ENCODE measurements around the gene PPP6R2. TPM values are rescaled to one million over a fixed set of nuclear protein-coding genes. Genes with fewer than 3 reads are reported as not detected.
A peak's percentile ranks its signal among the peaks of the same experiment; 100 is the strongest.

The PPP6R2 gene
- total and polyA plus RNA-seq, 2 of the 4 experiments (the other 2 are of a cell fraction), result 49.2 to 51.6 TPM

DNA sequence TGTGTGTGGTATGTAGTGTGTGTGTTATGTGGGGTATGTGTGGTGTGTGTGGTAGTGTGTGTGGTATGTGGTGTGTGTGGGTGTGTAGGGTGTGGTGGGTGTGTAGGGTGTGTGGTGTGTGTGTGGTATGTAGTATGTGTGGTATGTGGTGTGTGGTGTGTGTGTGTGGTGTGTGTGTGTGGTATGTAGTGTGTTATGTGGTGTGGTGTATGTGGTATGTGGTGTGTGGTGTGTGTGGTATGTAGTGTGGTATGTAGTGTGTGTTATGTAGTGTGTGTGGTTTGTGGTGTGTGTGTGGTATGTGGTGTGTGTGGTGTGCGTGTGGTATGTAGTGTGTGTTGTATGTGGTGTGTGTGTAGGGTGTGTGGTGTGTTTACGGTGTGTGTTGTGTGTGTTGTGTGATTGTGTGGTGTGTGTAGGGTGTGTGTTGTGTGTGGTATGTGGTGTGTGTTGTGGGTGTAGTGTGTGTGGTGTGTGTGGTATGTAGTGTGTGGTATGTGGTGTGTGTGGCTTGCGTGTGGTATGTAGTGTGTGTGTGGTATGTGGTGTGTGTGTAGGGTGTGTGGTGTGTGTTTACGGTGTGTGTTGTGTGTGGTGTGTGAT lies 4.2 kb upstream of the PPP6R2 start:
- H3K4me3 ChIP-seq (ENCODE audit: insufficient read depth, low read depth, low read length), result no peak overlapping the region
- H3K36me3 ChIP-seq (ENCODE audit: control insufficient read depth, insufficient read depth, low read length), result no peaks in the 10 kb centered on the region
- H2BK20ac ChIP-seq (ENCODE audit: low read depth, low read length), result no peak overlapping the region
- dilution Hi-C loops (cut with HindIII; ENCODE audit: low sequenced_read_pairs, unreplicated experiment) (no loop called here), in situ Hi-C loops (cut with MboI; ENCODE audit: low sequenced_read_pairs) (no loop called here), intact Hi-C loops (cut with micrococcal nuclease) (no loop called here)
- peak overlapping the region; percentile 87 for H3K23ac ChIP-seq (ENCODE audit: low read depth, low read length)
- no peaks in the 10 kb centered on the region for H3K9me3 ChIP-seq (ENCODE audit: control insufficient read depth, insufficient read depth, low read length)
- no peaks in the 10 kb centered on the region for H3K27me3 ChIP-seq (ENCODE audit: control insufficient read depth, insufficient read depth, low read length)
- H4K8ac ChIP-seq (ENCODE audit: low read depth in 2 of 2, low read length in 2 of 2), result no peak overlapping the region
- H3K4me1 ChIP-seq (ENCODE audit: control insufficient read depth, insufficient read depth, low read length), result peaks cover 2% of the 10 kb centered on the region; the same call in 1 of the 2 replicates
- no peak overlapping the region for H3K9ac ChIP-seq (ENCODE audit: low read depth, low read length)
- no peak overlapping the region for H3K56ac ChIP-seq (ENCODE audit: extremely low read depth, insufficient read depth, low read length)
- H3K18ac ChIP-seq (ENCODE audit: low read depth, low read length), result no peak overlapping the region
- no peak overlapping the region for H3K4me2 ChIP-seq (ENCODE audit: low read depth, low read length)
- H2AK5ac ChIP-seq (ENCODE audit: low read depth, low read length), result peak overlapping the region; percentile 87
- H2AFZ ChIP-seq (replicated peaks; ENCODE audit: low read length, poor library complexity), result peak overlapping the region; percentile 43
- peaks cover 34% of the 10 kb centered on the region for H3K9me1 ChIP-seq (ENCODE audit: insufficient read depth, low read length)
- H2BK15ac ChIP-seq (ENCODE audit: low read depth, low read length), result no peak overlapping the region
- peak overlapping the region; percentile 76 for H3K14ac ChIP-seq (replicated peaks; ENCODE audit: low read depth, low read length)
- CTCF ChIA-PET, result no interaction called here
- H4K5ac ChIP-seq (ENCODE audit: low read depth, low read length), result no peak overlapping the region
- H3K4ac ChIP-seq (ENCODE audit: low read depth, low read length), result peak overlapping the region; percentile 16; the same call in 1 of the 2 replicates
- 100% methylated on average over 2 to 4 of the region's 4 CpGs for WGBS, 2 experiments (ENCODE audit: extremely low coverage in 2 of 2, insufficient read length in 1 of 2)
- H3K79me1 ChIP-seq (ENCODE audit: low read depth in 1 of 2, low read length in 2 of 2), result peaks cover 14 to 37% of the 10 kb centered on the region in 2 experiments
- H2BK120ac ChIP-seq (ENCODE audit: low read depth, low read length), result no peak overlapping the region; the same call in 1 of the 2 replicates
- no peak overlapping the region for H2AK9ac ChIP-seq (replicated peaks; ENCODE audit: low read depth, low read length, poor library complexity)
- H2BK5ac ChIP-seq (ENCODE audit: low read depth, low read length, poor library complexity, severe bottlenecking), result peak overlapping the region; percentile 94
- H4K91ac ChIP-seq (ENCODE audit: insufficient read depth, low read depth, low read length), result no peak overlapping the region
- peaks cover 5% of the 10 kb centered on the region; the same call in 1 of the 2 replicates for H4K20me1 ChIP-seq (ENCODE audit: insufficient read depth, low read length)
- H3K27ac ChIP-seq (ENCODE audit: insufficient read depth, low read length), result no peak overlapping the region
- no TSS peak for BruUV-seq (replicated peaks)
- DNase-seq (no peak), ATAC-seq (ENCODE audit: low read depth) (no peak)
- POLR2A ChIA-PET (ENCODE audit: unreplicated experiment), result no interaction called here
- no peak for TF ChIP-seq MAFK (IDR thresholded peaks at IDR 0.05; ENCODE audit: low read depth, low read length)
- no peak for TF ChIP-seq POLR2A (IDR thresholded peaks at IDR 0.05; ENCODE audit: low read depth, low read length)
- TF ChIP-seq RFX5 (IDR thresholded peaks at IDR 0.05; ENCODE audit: low read depth, low read length), result no peak
- TF ChIP-seq NFE2L2 (IDR thresholded peaks at IDR 0.05; ENCODE audit: low read depth, low read length), result no peak
- TF ChIP-seq, protein P1, sequence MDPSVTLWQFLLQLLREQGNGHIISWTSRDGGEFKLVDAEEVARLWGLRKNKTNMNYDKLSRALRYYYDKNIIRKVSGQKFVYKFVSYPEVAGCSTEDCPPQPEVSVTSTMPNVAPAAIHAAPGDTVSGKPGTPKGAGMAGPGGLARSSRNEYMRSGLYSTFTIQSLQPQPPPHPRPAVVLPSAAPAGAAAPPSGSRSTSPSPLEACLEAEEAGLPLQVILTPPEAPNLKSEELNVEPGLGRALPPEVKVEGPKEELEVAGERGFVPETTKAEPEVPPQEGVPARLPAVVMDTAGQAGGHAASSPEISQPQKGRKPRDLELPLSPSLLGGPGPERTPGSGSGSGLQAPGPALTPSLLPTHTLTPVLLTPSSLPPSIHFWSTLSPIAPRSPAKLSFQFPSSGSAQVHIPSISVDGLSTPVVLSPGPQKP (IDR thresholded peaks at IDR 0.05; ENCODE audit: borderline replicate concordance, low read depth, low read length), result no peak
- no peak for TF ChIP-seq RCOR1 (IDR thresholded peaks at IDR 0.05; ENCODE audit: insufficient replicate concordance, low read length)
- TF ChIP-seq FOS (IDR thresholded peaks at IDR 0.05; ENCODE audit: low read depth, low read length), result no peak
- TF ChIP-seq SMC3 (IDR thresholded peaks at IDR 0.05; ENCODE audit: low read depth, low read length), result no peak
- no peak for TF ChIP-seq RAD21 (IDR thresholded peaks at IDR 0.05; ENCODE audit: low read length)
- no peak for TF ChIP-seq CHD1 (IDR thresholded peaks at IDR 0.05; ENCODE audit: low read depth, low read length)
- TF ChIP-seq BHLHE40 (IDR thresholded peaks at IDR 0.05; ENCODE audit: low read depth, low read length), result no peak
- TF ChIP-seq, protein P2, sequence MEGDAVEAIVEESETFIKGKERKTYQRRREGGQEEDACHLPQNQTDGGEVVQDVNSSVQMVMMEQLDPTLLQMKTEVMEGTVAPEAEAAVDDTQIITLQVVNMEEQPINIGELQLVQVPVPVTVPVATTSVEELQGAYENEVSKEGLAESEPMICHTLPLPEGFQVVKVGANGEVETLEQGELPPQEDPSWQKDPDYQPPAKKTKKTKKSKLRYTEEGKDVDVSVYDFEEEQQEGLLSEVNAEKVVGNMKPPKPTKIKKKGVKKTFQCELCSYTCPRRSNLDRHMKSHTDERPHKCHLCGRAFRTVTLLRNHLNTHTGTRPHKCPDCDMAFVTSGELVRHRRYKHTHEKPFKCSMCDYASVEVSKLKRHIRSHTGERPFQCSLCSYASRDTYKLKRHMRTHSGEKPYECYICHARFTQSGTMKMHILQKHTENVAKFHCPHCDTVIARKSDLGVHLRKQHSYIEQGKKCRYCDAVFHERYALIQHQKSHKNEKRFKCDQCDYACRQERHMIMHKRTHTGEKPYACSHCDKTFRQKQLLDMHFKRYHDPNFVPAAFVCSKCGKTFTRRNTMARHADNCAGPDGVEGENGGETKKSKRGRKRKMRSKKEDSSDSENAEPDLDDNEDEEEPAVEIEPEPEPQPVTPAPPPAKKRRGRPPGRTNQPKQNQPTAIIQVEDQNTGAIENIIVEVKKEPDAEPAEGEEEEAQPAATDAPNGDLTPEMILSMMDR (conservative IDR thresholded peaks at IDR 0.05; ENCODE audit: low read depth, low read length), result no peak
